ENCODE data around the gene XAGE1B.
"Not testable (repeated sequence)": the region's sequence is repeated elsewhere in the genome, so short reads cannot be mapped to it uniquely, and the experiment has no call there.

The XAGE1B gene

GRCh38 chrX:52509916-52510315 is 6.9 kb downstream of the XAGE1B start:
- no peak overlapping the region for H3K4me3 ChIP-seq (ENCODE audit: low read length)
- TF ChIP-seq CTCF (conservative IDR thresholded peaks at IDR 0.05; ENCODE audit: low read length) = no peak
- no peak for DNase-seq (ENCODE audit: low read depth)

GRCh38 chrX:52507331-52507730 is 9.5 kb downstream of the XAGE1B start:
- no peak overlapping the region for H3K4me3 ChIP-seq (ENCODE audit: low read length)
- no peak for TF ChIP-seq CTCF (conservative IDR thresholded peaks at IDR 0.05; ENCODE audit: low read length)
- no peak for DNase-seq (ENCODE audit: low read depth)

GRCh38 chrX:52504551-52504950 is 12.3 kb downstream of the XAGE1B start:
- H3K4me3 ChIP-seq (ENCODE audit: low read length) = no peak overlapping the region
- no peak for DNase-seq (ENCODE audit: low read depth)
- no peak for TF ChIP-seq CTCF (conservative IDR thresholded peaks at IDR 0.05; ENCODE audit: low read length)

- not testable (repeated sequence) for DNase-seq (ENCODE audit: low read depth); H3K4me3 ChIP-seq (ENCODE audit: low read length)
Observed at GRCh38 chrX:52501362-52501761, 15.5 kb downstream of the XAGE1B start.

- DNase-seq (ENCODE audit: low read depth); H3K4me3 ChIP-seq (ENCODE audit: low read length): not testable (repeated sequence)
Observed at GRCh38 chrX:52496419-52496772, 20.5 kb downstream of the XAGE1B start.

GRCh38 chrX:52495545-52496418 is 21.1 kb downstream of the XAGE1B start, which contains the start of gene XAGE1A:
XAGE1A (plus strand) TSS chrX:52495808; CDS start chrX:52497362, 1,554 bp downstream.
- DNase-seq (ENCODE audit: low read depth); H3K4me3 ChIP-seq (ENCODE audit: low read length): not testable (repeated sequence)

- DNase-seq (ENCODE audit: low read depth); H3K4me3 ChIP-seq (ENCODE audit: low read length): not testable (repeated sequence)
Observed at GRCh38 chrX:52471301-52471700, 45.6 kb downstream of the XAGE1B start.
